ENCODE measurements around the gene ZNF524.

- no peak for TF ChIP-seq CTCF (IDR thresholded peaks at IDR 0.05)
- no peak for TF ChIP-seq POLR2AphosphoS5 (IDR thresholded peaks at IDR 0.05)
- no peak for TF ChIP-seq POLR2A (IDR thresholded peaks at IDR 0.05)
Observed at GRCh38 chr19:55633861-55634260, 33.8 kb downstream of the ZNF524 start.

Measured in prostate gland (tissue), 2 donors.